ENCODE data around the gene RXRG.

- TF ChIP-seq SIN3A (IDR thresholded peaks at IDR 0.05; ENCODE audit: borderline replicate concordance, insufficient read depth, low read length) = no peak
- no peak for TF ChIP-seq POLR2AphosphoS5 (IDR thresholded peaks at IDR 0.05; ENCODE audit: low read depth, low read length)
- TF ChIP-seq REST (IDR thresholded peaks at IDR 0.05; ENCODE audit: insufficient read depth in 1 of 2, low read depth in 2 of 2, low read length in 2 of 2) = no peak
Observed at GRCh38 chr1:165463978-165464377, 19.1 kb upstream of the RXRG start.

All from PFSK-1 (cell line).